Upper lobe of left lung (tissue), 6 donors: ENCODE data around the gene CADM1. TPM values are rescaled to one million over a fixed set of nuclear protein-coding genes. Genes with fewer than 3 reads are reported as not detected.

Experiments
- ATAC-seq, 2 donors: fragments of 200-7000 bp; cut with Tn5 transposase; one replicate each; pipeline ENCODE4 v1.9.1; 2022; ENCODE audit warnings: mild to moderate bottlenecking in 2 of 2, moderate library complexity in 2 of 2; ENCODE audit not compliant: low FRiP score in 2 of 2
- DNase-seq, 2 donors: peaks; one replicate each; pipeline ENCODE4 v3.0.0-alpha.2; 2019 to 2020
- H3K27ac ChIP-seq, 4 donors: fragments of 200-600 bp; sonication (generic); one replicate each; pipeline ENCODE4 v1.5.1; 2016 to 2019
- H3K27me3 ChIP-seq, 4 donors: fragments of 200-600 bp; sonication (generic); one replicate each; pipeline ENCODE4 v1.5.1; 2017 to 2019
- H3K36me3 ChIP-seq, 4 donors: fragments of 200-600 bp; sonication (generic); one replicate each; pipeline ENCODE4 v1.5.1; 2016 to 2019
- H3K4me1 ChIP-seq, 4 donors: fragments of 200-600 bp; sonication (generic); one replicate each; pipeline ENCODE4 v1.5.1; 2018 to 2019
- H3K4me3 ChIP-seq, 4 donors: fragments of 200-600 bp; sonication (generic); one replicate each; pipeline ENCODE4 v1.5.1; 2017 to 2019; ENCODE audit warnings: mild to moderate bottlenecking in 2 of 4, moderate library complexity in 1 of 4
- H3K9me3 ChIP-seq, 4 donors: fragments of 200-600 bp; sonication (generic); one replicate each; pipeline ENCODE4 v1.5.1; 2018 to 2019
- CTCF ChIP-seq, 6 experiments: fragments of 450-650 bp in 4 of 6; fragments of 200-600 bp in 2 of 6; sonication (generic) in 2 of 6; IDR thresholded peaks; one replicate each; pipeline ENCODE4 v1.5.1; 2016 to 2019; ENCODE audit warnings: antibody characterized with exemption in 6 of 6
- EP300 ChIP-seq, 4 donors: sonication (generic); formaldehyde crosslinking; IDR thresholded peaks; one replicate each; pipeline ENCODE4 v1.5.1; 2017; ENCODE audit warnings: antibody characterized with exemption in 4 of 4, control low read depth in 2 of 4
- POLR2A ChIP-seq, 4 donors: fragments of 450-650 bp; IDR thresholded peaks; one replicate each; pipeline ENCODE4 v1.5.1; 2016 to 2017; ENCODE audit warnings: antibody characterized with exemption in 4 of 4, mild to moderate bottlenecking in 2 of 4
- POLR2AphosphoS5 ChIP-seq, 2 donors: sonication (generic); formaldehyde crosslinking; IDR thresholded peaks; one replicate each; pipeline ENCODE4 v1.5.1; 2017; ENCODE audit warnings: antibody characterized with exemption in 2 of 2
- WGBS, 2 donors: methylation state at CpG; one replicate each; pipeline ENCODE4 v1.1.5; 2017 to 2018; 5-methylcytosine and 5-hydroxymethylcytosine counted together
- total RNA-seq, 6 donors: library from RNA; depleted of rRNA in 4 of 6; stranded (reverse); fragments of >200 nt in 4 of 6; gene quantifications; one replicate each; pipeline versions ENCODE4 v1.1.0 to v1.2.1, GENCODE V29; 2016 to 2021
- donor health status: DM: no; HTN: no; CAD: no; lungs with moderate emphysema.
- donor health status: DM: no; HTN: yes; CAD: no; lungs with severe emphysema.

Gene CADM1
- total RNA-seq, 6 donors from 2014 or later: 69.9 to 212 (median 125) TPM

GRCh38 chr11:115188898-115189278 is 315.3 kb downstream of the CADM1 start:
- Histone ChIP-seq H3K9me3 (no peaks in the 10 kb centered on the region), H3K27me3 (no peaks in the 10 kb centered on the region)

GRCh38 chr11:115188188-115188897 is 315.9 kb downstream of the CADM1 start:
- ATAC-seq (no peak), DNase-seq (no peak)
- H3K9me3 ChIP-seq: no peaks in the 10 kb centered on the region
- H3K36me3 ChIP-seq: no peaks in the 10 kb centered on the region
- no peaks in the 10 kb centered on the region for H3K27me3 ChIP-seq
- H3K4me3 ChIP-seq: no peak overlapping the region
- no peak overlapping the region for H3K27ac ChIP-seq
- WGBS, 2 donors: 89 to 94% methylated on average over 6 of the region's 6 CpGs
- TF ChIP-seq EP300 (IDR thresholded peaks at IDR 0.05): no peak
- TF ChIP-seq CTCF (IDR thresholded peaks at IDR 0.05): no peak
- no peak for TF ChIP-seq POLR2AphosphoS5 (IDR thresholded peaks at IDR 0.05)
- TF ChIP-seq POLR2A (IDR thresholded peaks at IDR 0.05): no peak
- H3K4me1 ChIP-seq: no peaks in the 10 kb centered on the region

More at GRCh38 chr11:115188898-115189278, 315.3 kb downstream of the CADM1 start:
- TF ChIP-seq POLR2A (IDR thresholded peaks at IDR 0.05) (no peak), POLR2AphosphoS5 (IDR thresholded peaks at IDR 0.05) (no peak), EP300 (IDR thresholded peaks at IDR 0.05) (no peak), CTCF (IDR thresholded peaks at IDR 0.05) (no peak)
- Histone ChIP-seq H3K4me3 (no peak overlapping the region), H3K27ac (no peak overlapping the region), H3K4me1 (no peaks in the 10 kb centered on the region), H3K36me3 (no peaks in the 10 kb centered on the region)
- no peak for ATAC-seq
- WGBS, 2 donors: 92 to 98% methylated on average over 4 of the region's 4 CpGs
- no peak for DNase-seq

- DNase-seq: no peak
Measured at GRCh38 chr11:115185931-115186330, 318.3 kb downstream of the CADM1 start.

GRCh38 chr11:115185507-115185906 is 318.7 kb downstream of the CADM1 start:
- H3K4me3 ChIP-seq: no peak overlapping the region
- 58 to 64% methylated on average over 4 of the region's 4 CpGs for WGBS, 2 donors
- no peaks in the 10 kb centered on the region for H3K36me3 ChIP-seq
- no peak for ATAC-seq
- H3K27ac ChIP-seq: no peak overlapping the region
- no peaks in the 10 kb centered on the region for H3K4me1 ChIP-seq
- no peak for DNase-seq
- TF ChIP-seq POLR2AphosphoS5 (IDR thresholded peaks at IDR 0.05) (no peak), CTCF (IDR thresholded peaks at IDR 0.05) (no peak), POLR2A (IDR thresholded peaks at IDR 0.05) (no peak), EP300 (IDR thresholded peaks at IDR 0.05) (no peak)
- no peaks in the 10 kb centered on the region for H3K27me3 ChIP-seq
- no peaks in the 10 kb centered on the region for H3K9me3 ChIP-seq

More at GRCh38 chr11:115185931-115186330, 318.3 kb downstream of the CADM1 start:
- H3K27ac ChIP-seq: no peak overlapping the region
- WGBS, 2 donors: 62 to 71% methylated on average over 5 of the region's 5 CpGs
- no peak for ATAC-seq
- H3K36me3 ChIP-seq: no peaks in the 10 kb centered on the region
- no peaks in the 10 kb centered on the region for H3K27me3 ChIP-seq
- peak in 1 of 4 donors; percentile 32 for TF ChIP-seq EP300 (IDR thresholded peaks at IDR 0.05)
- no peak for TF ChIP-seq CTCF (IDR thresholded peaks at IDR 0.05)
- H3K9me3 ChIP-seq: no peaks in the 10 kb centered on the region
- H3K4me1 ChIP-seq: no peaks in the 10 kb centered on the region
- no peak overlapping the region for H3K4me3 ChIP-seq

GRCh38 chr11:115184901-115185300 is 319.3 kb downstream of the CADM1 start:
- Histone ChIP-seq H3K27ac (no peak overlapping the region), H3K9me3 (no peaks in the 10 kb centered on the region), H3K4me3 (no peak overlapping the region), H3K36me3 (no peaks in the 10 kb centered on the region), H3K27me3 (no peaks in the 10 kb centered on the region), H3K4me1 (no peaks in the 10 kb centered on the region)
- WGBS, 2 donors: 73 to 83% methylated on average over 5 of the region's 5 CpGs
- no peak for DNase-seq
- TF ChIP-seq CTCF (IDR thresholded peaks at IDR 0.05) (no peak), POLR2A (IDR thresholded peaks at IDR 0.05) (no peak), EP300 (IDR thresholded peaks at IDR 0.05) (no peak), POLR2AphosphoS5 (IDR thresholded peaks at IDR 0.05) (no peak)
- ATAC-seq: no peak
